ENCODE data around the gene RIMBP3C. TPM values are rescaled to one million over a fixed set of nuclear protein-coding genes. Genes with fewer than 3 reads are reported as not detected.

Gene RIMBP3C
- total RNA-seq, 1 donor from 2014 or later = 0.29 TPM

GRCh38 chr22:21593406-21594232 is 42.4 kb upstream of the RIMBP3C start:
- no peaks in the 10 kb centered on the region for H3K27me3 ChIP-seq (ENCODE audit: control insufficient read depth, insufficient read depth, low read length)
- no peak overlapping the region for H3K4me3 ChIP-seq (ENCODE audit: low read depth, low read length)
- TF ChIP-seq CTCF (IDR thresholded peaks at IDR 0.05; ENCODE audit: insufficient read depth, low read length, poor library complexity, severe bottlenecking) = peak; percentile 32
- DNase-seq (ENCODE audit: low read depth) = no peak
- H3K36me3 ChIP-seq (ENCODE audit: control insufficient read depth, insufficient read depth, low read length) = no peaks in the 10 kb centered on the region

GRCh38 chr22:21592422-21592821 is 41.2 kb upstream of the RIMBP3C start:
- TF ChIP-seq CTCF (IDR thresholded peaks at IDR 0.05; ENCODE audit: insufficient read depth, low read length, poor library complexity, severe bottlenecking) = no peak
- Histone ChIP-seq H3K36me3 (ENCODE audit: control insufficient read depth, insufficient read depth, low read length) (peaks cover under 1% of the 10 kb centered on the region), H3K4me3 (ENCODE audit: low read depth, low read length) (no peak overlapping the region), H3K27me3 (ENCODE audit: control insufficient read depth, insufficient read depth, low read length) (no peaks in the 10 kb centered on the region)
- no peak for DNase-seq (ENCODE audit: low read depth)

GRCh38 chr22:21591695-21592094 is 40.4 kb upstream of the RIMBP3C start:
- peaks cover 1% of the 10 kb centered on the region for H3K36me3 ChIP-seq (ENCODE audit: control insufficient read depth, insufficient read depth, low read length)
- H3K4me3 ChIP-seq (ENCODE audit: low read depth, low read length) = no peak overlapping the region
- no peaks in the 10 kb centered on the region for H3K27me3 ChIP-seq (ENCODE audit: control insufficient read depth, insufficient read depth, low read length)
- no peak for DNase-seq (ENCODE audit: low read depth)
- TF ChIP-seq CTCF (IDR thresholded peaks at IDR 0.05; ENCODE audit: insufficient read depth, low read length, poor library complexity, severe bottlenecking) = no peak

GRCh38 chr22:21590809-21591641 is 39.8 kb upstream of the RIMBP3C start:
- H3K27me3 ChIP-seq (ENCODE audit: control insufficient read depth, insufficient read depth, low read length) = no peaks in the 10 kb centered on the region
- peaks cover 1% of the 10 kb centered on the region for H3K36me3 ChIP-seq (ENCODE audit: control insufficient read depth, insufficient read depth, low read length)
- no peak overlapping the region for H3K4me3 ChIP-seq (ENCODE audit: low read depth, low read length)
- DNase-seq (ENCODE audit: low read depth) = no peak
- TF ChIP-seq CTCF (IDR thresholded peaks at IDR 0.05; ENCODE audit: insufficient read depth, low read length, poor library complexity, severe bottlenecking) = no peak

- Histone ChIP-seq H3K27me3 (ENCODE audit: control insufficient read depth, insufficient read depth, low read length) (no peaks in the 10 kb centered on the region), H3K4me3 (ENCODE audit: low read depth, low read length) (no peak overlapping the region), H3K36me3 (ENCODE audit: control insufficient read depth, insufficient read depth, low read length) (peaks cover 1% of the 10 kb centered on the region)
- no peak for DNase-seq (ENCODE audit: low read depth)
- no peak for TF ChIP-seq CTCF (IDR thresholded peaks at IDR 0.05; ENCODE audit: insufficient read depth, low read length, poor library complexity, severe bottlenecking)
These were observed 38.1 kb upstream of the RIMBP3C start for GRCh38 chr22:21589396-21589795.

Measured in kidney epithelial cell (primary cell).